ENCODE data around the gene TMEM167A. TPM values are rescaled to one million over a fixed set of nuclear protein-coding genes. Genes with fewer than 3 reads are reported as not detected.

Gene TMEM167A
- total RNA-seq, 1 experiment from 2014 or later: 139 TPM

GRCh38 chr5:83118976-83119375 is 41.8 kb upstream of the TMEM167A start:
- Mint-ChIP-seq H3K9me3 (peaks cover 3 to 16% of the 10 kb centered on the region in 2 experiments; a peak in 4 of 5 replicates), H3K4me3 (no peak overlapping the region), H3K4me1 (no peaks in the 10 kb centered on the region), H3K36me3 (ENCODE audit: insufficient read depth in 1 of 3, low read depth in 3 of 3) (peaks cover 13 to 24% (median 22%) of the 10 kb centered on the region in 3 experiments), H3K27me3 (ENCODE audit: low read depth) (no peaks in the 10 kb centered on the region), H3K27ac (no peak overlapping the region)
- H3K9ac ChIP-seq (ENCODE audit: extremely low read depth, insufficient read length, low read length): no peak overlapping the region
- no peaks in the 10 kb centered on the region for H3K4me1 ChIP-seq (ENCODE audit: insufficient read depth, low read length)
- H4K8ac ChIP-seq (replicated peaks; ENCODE audit: insufficient read length, low read depth, low read length): no peak overlapping the region
- no peak overlapping the region for H4K91ac ChIP-seq (ENCODE audit: insufficient read length, low read depth, low read length)
- no CpG with 5 or more reads among the region's 1 CpG for WGBS (ENCODE audit: extremely low coverage, insufficient read length, low lambda C conversion rate)
- no peaks in the 10 kb centered on the region for H3K27me3 ChIP-seq (ENCODE audit: insufficient read depth, low read length)
- no peak overlapping the region for H3K14ac ChIP-seq (ENCODE audit: insufficient read depth, low read length)
- no peak overlapping the region for H3K27ac ChIP-seq (ENCODE audit: insufficient read length, low read depth, low read length)
- TF ChIP-seq CTCF (conservative IDR thresholded peaks at IDR 0.05): no peak
- no peak overlapping the region for H2AK5ac ChIP-seq (ENCODE audit: insufficient read length, low read length)
- H2BK15ac ChIP-seq (ENCODE audit: low read depth, low read length): no peak overlapping the region
- no peak overlapping the region for H2AFZ ChIP-seq (ENCODE audit: low read length)
- no peaks in the 10 kb centered on the region for H4K20me1 ChIP-seq (ENCODE audit: control insufficient read depth, insufficient read depth, insufficient read length)
- H3K4ac ChIP-seq (ENCODE audit: low read depth, low read length): no peak overlapping the region
- H3T11ph ChIP-seq (ENCODE audit: low read length): no peak overlapping the region
- H3K4me2 ChIP-seq (ENCODE audit: insufficient read depth, insufficient read length, low read length): no peak overlapping the region
- DNase-seq: no peak
- H3K79me1 ChIP-seq (ENCODE audit: insufficient read depth, low read depth, low read length, poor library complexity, severe bottlenecking): no peaks in the 10 kb centered on the region
- no peak overlapping the region for H3K18ac ChIP-seq (ENCODE audit: insufficient read length, low read depth, low read length)
- no peaks in the 10 kb centered on the region for H3K23me2 ChIP-seq (ENCODE audit: insufficient read length, low read depth, low read length, poor library complexity, severe bottlenecking)
- no peak overlapping the region for H2BK5ac ChIP-seq (ENCODE audit: insufficient read length, low read length)
- no peak overlapping the region for H2BK120ac ChIP-seq (ENCODE audit: low read depth, low read length, poor library complexity, severe bottlenecking)
- no peak overlapping the region for H3K23ac ChIP-seq (ENCODE audit: insufficient read length, low read depth, low read length)
- H3K9me3 ChIP-seq (ENCODE audit: control insufficient read depth, low read depth, low read length): no peaks in the 10 kb centered on the region
- H4K5ac ChIP-seq (ENCODE audit: insufficient read length, low read depth, low read length): no peak overlapping the region
- H2BK20ac ChIP-seq (ENCODE audit: low read depth, low read length, poor library complexity, severe bottlenecking): no peak overlapping the region
- no peak overlapping the region for H3K56ac ChIP-seq (ENCODE audit: insufficient read length, low read depth, low read length)
- H2BK12ac ChIP-seq (ENCODE audit: insufficient read length, low read depth, low read length): no peak overlapping the region
- H3K79me2 ChIP-seq (ENCODE audit: insufficient read depth, low read length): no peaks in the 10 kb centered on the region
